Esophagus muscularis mucosa (tissue), 4 donors: ENCODE measurements around the gene ARHGEF10L. TPM values are rescaled to one million over a fixed set of nuclear protein-coding genes. Genes with fewer than 3 reads are reported as not detected.
A peak's percentile ranks its signal among the peaks of the same experiment; 100 is the strongest.

Source experiments
- DNase-seq: peaks from one replicate; pipeline ENCODE4 v3.0.0-alpha.2; 2017; ENCODE audit errors: extremely low spot score
- H3K27ac ChIP-seq, 4 donors: fragments of 200-600 bp; sonication (generic); replicated peaks in 1 of 4; 1 replicate in 3 of 4; 2 replicates in 1 of 4; pipeline ENCODE4 v1.5.1; 2016 to 2019; ENCODE audit warnings: mild to moderate bottlenecking in 1 of 4
- H3K27me3 ChIP-seq, 4 donors: fragments of 200-600 bp; sonication (generic); one replicate each; pipeline versions ENCODE4 v1.5.1 to v1.6.0; 2016 to 2019
- H3K36me3 ChIP-seq, 4 donors: fragments of 200-600 bp; sonication (generic); one replicate each; pipeline ENCODE4 v1.5.1; 2016 to 2019
- H3K4me1 ChIP-seq, 4 donors: fragments of 200-600 bp; sonication (generic); one replicate each; pipeline ENCODE4 v1.5.1; 2016 to 2019
- H3K4me3 ChIP-seq, 4 donors: fragments of 200-600 bp; sonication (generic); 1 replicate in 2 of 4; 2 replicates in 2 of 4; pipeline ENCODE4 v1.5.1; 2016 to 2019; ENCODE audit warnings: mild to moderate bottlenecking in 4 of 4, moderate library complexity in 1 of 4
- H3K9me3 ChIP-seq, 4 donors: fragments of 200-600 bp; sonication (generic); 1 replicate in 3 of 4; 2 replicates in 1 of 4; pipeline ENCODE4 v1.5.1; 2016 to 2019
- EP300 ChIP-seq: sonication (generic); formaldehyde crosslinking; IDR thresholded peaks from one replicate; pipeline ENCODE4 v1.6.1; 2017; ENCODE audit warnings: antibody characterized with exemption
- POLR2A ChIP-seq: fragments of 450-650 bp; IDR thresholded peaks from one replicate; pipeline ENCODE4 v1.6.1; 2017; ENCODE audit warnings: antibody characterized with exemption, moderate library complexity, mild to moderate bottlenecking, low read depth
- POLR2AphosphoS5 ChIP-seq, 2 donors: sonication (generic); formaldehyde crosslinking; IDR thresholded peaks; one replicate each; pipeline ENCODE4 v1.6.1; 2017; ENCODE audit warnings: antibody characterized with exemption in 2 of 2
- WGBS: methylation state at CpG from one replicate; pipeline ENCODE4 v1.1.5; 2018; 5-methylcytosine and 5-hydroxymethylcytosine counted together
- intact Hi-C: fragments of 100-400 bp; cut with DNase I; formaldehyde crosslinking; loops from one replicate; pipeline ENCODE4 v1.15.1; 2023
- total RNA-seq, 4 donors: library from RNA; depleted of rRNA; stranded (reverse); fragments of >200 nt; gene quantifications; one replicate each; pipeline versions ENCODE4 v1.1.0 to v1.2.1, GENCODE V29; 2016
- TF ChIP-seq, protein P1 (sequence below), 3 experiments: fragments of 200-600 bp in 2 of 3; fragments of 450-650 bp in 1 of 3; sonication (generic) in 2 of 3; IDR thresholded peaks; one replicate each; pipeline ENCODE4 v1.5.1; 2017 to 2019; ENCODE audit warnings: antibody characterized with exemption in 3 of 3, mild to moderate bottlenecking in 2 of 3, moderate library complexity in 1 of 3

The ARHGEF10L gene
- total RNA-seq, 4 donors from 2014 or later, result 46.6 to 93.0 (median 66.9) TPM

DNA sequence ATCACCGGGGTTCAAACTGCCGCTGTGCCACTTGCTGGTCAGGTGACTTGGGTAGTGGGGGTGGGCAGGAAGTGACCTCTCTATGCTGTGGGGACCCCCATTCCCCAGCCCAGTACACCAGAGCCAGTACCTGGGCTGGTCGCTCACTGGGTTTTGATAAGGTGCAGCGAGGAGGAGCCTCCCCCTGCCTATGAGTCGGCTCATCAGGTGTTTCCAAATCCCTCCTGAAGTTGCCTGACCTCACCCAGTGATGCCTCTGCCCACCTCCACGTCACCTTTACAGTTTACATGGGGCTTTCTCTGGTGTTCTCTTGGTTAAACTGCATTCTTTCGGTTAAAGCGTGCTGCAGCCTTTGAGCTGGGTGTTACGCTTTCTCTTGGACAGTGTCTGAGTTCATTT lies 58.2 kb downstream of the ARHGEF10L start:
- Histone ChIP-seq H3K27me3 (no peaks in the 10 kb centered on the region), H3K4me1 (peaks cover 45 to 92% (median 65%) of the 10 kb centered on the region in 4 donors), H3K4me3 (no peak overlapping the region), H3K27ac (peak overlapping the region; percentile 18 to 64 (median 32)), H3K36me3 (peaks cover 0 to 21% (median 3%) of the 10 kb centered on the region in 4 donors), H3K9me3 (no peaks in the 10 kb centered on the region)
- no peak for DNase-seq
- TF ChIP-seq, protein P1, sequence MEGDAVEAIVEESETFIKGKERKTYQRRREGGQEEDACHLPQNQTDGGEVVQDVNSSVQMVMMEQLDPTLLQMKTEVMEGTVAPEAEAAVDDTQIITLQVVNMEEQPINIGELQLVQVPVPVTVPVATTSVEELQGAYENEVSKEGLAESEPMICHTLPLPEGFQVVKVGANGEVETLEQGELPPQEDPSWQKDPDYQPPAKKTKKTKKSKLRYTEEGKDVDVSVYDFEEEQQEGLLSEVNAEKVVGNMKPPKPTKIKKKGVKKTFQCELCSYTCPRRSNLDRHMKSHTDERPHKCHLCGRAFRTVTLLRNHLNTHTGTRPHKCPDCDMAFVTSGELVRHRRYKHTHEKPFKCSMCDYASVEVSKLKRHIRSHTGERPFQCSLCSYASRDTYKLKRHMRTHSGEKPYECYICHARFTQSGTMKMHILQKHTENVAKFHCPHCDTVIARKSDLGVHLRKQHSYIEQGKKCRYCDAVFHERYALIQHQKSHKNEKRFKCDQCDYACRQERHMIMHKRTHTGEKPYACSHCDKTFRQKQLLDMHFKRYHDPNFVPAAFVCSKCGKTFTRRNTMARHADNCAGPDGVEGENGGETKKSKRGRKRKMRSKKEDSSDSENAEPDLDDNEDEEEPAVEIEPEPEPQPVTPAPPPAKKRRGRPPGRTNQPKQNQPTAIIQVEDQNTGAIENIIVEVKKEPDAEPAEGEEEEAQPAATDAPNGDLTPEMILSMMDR (IDR thresholded peaks at IDR 0.05), result no peak
- TF ChIP-seq POLR2A (no peak), EP300 (no peak), POLR2AphosphoS5 (IDR thresholded peaks at IDR 0.05) (no peak)
- 98% methylated on average over 6 of the region's 9 CpGs for WGBS
- intact Hi-C loops, result no loop called here

DNA sequence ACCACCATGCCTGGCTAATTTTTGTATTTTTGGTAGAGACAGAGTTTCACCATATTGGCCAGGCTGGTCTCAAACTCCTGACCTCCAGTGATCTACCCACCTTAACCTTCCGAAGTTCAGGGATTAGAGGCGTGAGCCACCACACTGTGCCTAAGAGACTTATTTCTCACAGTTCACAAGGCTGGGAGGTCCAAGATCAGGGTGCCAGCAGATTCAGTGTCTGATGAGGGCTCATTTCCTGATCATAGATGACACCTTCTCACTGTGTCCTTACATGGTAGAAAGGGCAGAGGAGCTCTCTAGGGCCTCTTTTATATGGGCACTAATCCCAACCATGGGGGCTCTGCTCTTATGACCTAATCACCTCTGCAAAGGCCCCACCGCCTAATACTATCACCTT lies 58.8 kb downstream of the ARHGEF10L start:
- DNase-seq, result no peak
- Histone ChIP-seq H3K4me3 (no peak overlapping the region), H3K9me3 (no peaks in the 10 kb centered on the region), H3K27ac (peak overlapping the region in 3 of 4 donors; percentile 18 to 64 (median 40)), H3K4me1 (peaks cover 43 to 95% (median 71%) of the 10 kb centered on the region in 4 donors), H3K36me3 (peaks cover 0 to 19% (median 4%) of the 10 kb centered on the region in 4 donors), H3K27me3 (no peaks in the 10 kb centered on the region)
- intact Hi-C loops, result no loop called here
- TF ChIP-seq, protein P1 (IDR thresholded peaks at IDR 0.05), result no peak
- TF ChIP-seq POLR2A (no peak), EP300 (no peak), POLR2AphosphoS5 (IDR thresholded peaks at IDR 0.05) (no peak)
- 97% methylated on average over 3 of the region's 3 CpGs for WGBS

DNA sequence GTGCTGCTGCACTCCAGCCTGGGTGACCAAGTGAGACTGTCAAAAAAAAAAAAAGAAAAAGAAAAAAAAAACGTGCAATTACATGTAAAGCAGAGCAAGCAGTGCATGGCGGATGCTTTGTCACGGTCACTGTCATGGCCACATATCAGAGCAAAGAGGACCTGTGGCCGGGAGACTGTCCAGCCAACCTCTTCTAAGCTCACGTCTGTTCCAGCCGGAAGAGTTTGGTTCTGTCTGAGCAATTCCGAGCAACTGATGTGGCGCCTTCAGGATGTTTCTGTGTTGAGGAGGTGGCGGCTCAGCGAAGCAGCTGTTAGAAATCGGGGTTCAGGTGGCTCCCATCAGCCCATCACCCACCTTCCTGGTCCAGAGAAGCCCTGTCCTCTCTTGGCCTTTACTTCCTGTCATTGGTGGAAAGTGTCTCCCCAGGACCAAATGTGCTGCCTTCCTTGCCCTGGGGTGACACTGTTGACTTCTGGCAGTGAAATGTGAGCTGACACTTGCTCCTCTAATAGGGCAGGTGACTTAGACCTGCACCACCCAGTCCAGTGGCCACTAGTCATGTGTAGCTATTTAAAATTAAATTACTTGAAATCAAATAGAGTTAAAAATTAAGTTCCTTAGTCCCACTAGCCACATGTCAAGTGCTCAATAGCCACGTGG lies 59.9 kb downstream of the ARHGEF10L start:
- peaks cover 31 to 88% (median 64%) of the 10 kb centered on the region in 4 donors for H3K4me1 ChIP-seq
- 94% methylated on average over 12 of the region's 12 CpGs for WGBS
- intact Hi-C loops, result no loop called here
- TF ChIP-seq, protein P1 (IDR thresholded peaks at IDR 0.05), result no peak
- no peak for TF ChIP-seq EP300
- TF ChIP-seq POLR2AphosphoS5 (IDR thresholded peaks at IDR 0.05), result no peak
- no peak for TF ChIP-seq POLR2A
- H3K9me3 ChIP-seq, result no peaks in the 10 kb centered on the region
- DNase-seq, result no peak
- H3K4me3 ChIP-seq, result no peak overlapping the region
- peaks cover 0 to 22% (median 10%) of the 10 kb centered on the region in 4 donors for H3K36me3 ChIP-seq
- H3K27me3 ChIP-seq, result no peaks in the 10 kb centered on the region
- H3K27ac ChIP-seq, result peak overlapping the region in 3 of 4 donors; percentile 1 to 64 (median 47)

DNA sequence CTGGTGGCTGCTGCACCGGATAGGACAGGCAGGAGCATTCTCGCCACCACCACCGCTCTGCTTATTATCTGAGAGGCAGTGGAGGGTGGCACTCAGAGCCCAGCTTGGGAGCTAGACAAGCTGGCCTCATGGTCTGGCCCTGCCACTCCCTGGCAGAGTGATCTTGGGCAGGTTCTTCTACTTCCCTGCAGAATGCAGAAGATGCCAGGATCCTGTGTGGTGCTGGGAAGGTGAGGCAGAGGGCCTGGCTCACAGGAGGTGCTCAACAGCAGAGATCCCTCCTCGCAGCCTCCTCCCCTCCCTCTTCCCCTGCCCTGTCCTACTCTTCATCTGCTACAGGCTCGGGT lies 60.4 kb downstream of the ARHGEF10L start:
- no peak for TF ChIP-seq EP300
- TF ChIP-seq, protein P1 (IDR thresholded peaks at IDR 0.05), result no peak
- TF ChIP-seq POLR2A, result no peak
- TF ChIP-seq POLR2AphosphoS5 (IDR thresholded peaks at IDR 0.05), result no peak
- Histone ChIP-seq H3K4me3 (no peak overlapping the region), H3K9me3 (no peaks in the 10 kb centered on the region), H3K4me1 (peaks cover 26 to 88% (median 61%) of the 10 kb centered on the region in 4 donors), H3K27ac (peak overlapping the region; percentile 1 to 64 (median 39)), H3K36me3 (peaks cover 0 to 25% (median 12%) of the 10 kb centered on the region in 4 donors), H3K27me3 (no peaks in the 10 kb centered on the region)
- intact Hi-C loops, result no loop called here
- 66% methylated on average over 3 of the region's 5 CpGs for WGBS
- DNase-seq, result no peak

DNA sequence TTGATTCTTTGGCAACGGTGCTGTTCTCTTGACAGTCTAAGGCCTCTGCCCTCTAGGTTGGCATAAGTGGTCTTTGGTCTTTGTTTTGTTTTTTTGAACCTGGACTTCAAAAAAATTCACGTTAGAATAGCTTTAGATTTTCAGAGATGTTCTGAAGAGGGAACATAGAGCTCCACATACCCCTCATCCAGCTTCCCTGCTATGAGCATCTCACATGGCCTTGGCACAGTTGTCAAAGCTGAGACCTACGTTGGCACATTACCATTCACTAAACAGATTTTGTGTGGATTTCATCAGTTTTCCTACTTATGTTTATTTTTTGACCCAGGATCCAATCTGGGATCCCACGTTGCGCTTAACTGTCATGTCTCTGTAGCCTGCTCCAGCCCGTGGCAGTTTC lies 60.8 kb downstream of the ARHGEF10L start:
- DNase-seq, result no peak
- 82% methylated on average over 6 of the region's 6 CpGs for WGBS
- TF ChIP-seq, protein P1 (IDR thresholded peaks at IDR 0.05), result no peak
- TF ChIP-seq POLR2A, result no peak
- TF ChIP-seq POLR2AphosphoS5 (IDR thresholded peaks at IDR 0.05), result no peak
- no peak for TF ChIP-seq EP300
- intact Hi-C loops, result no loop called here
- Histone ChIP-seq H3K27ac (peak overlapping the region; percentile 1 to 64 (median 39)), H3K4me1 (peaks cover 30 to 88% (median 61%) of the 10 kb centered on the region in 4 donors), H3K27me3 (no peaks in the 10 kb centered on the region), H3K9me3 (no peaks in the 10 kb centered on the region), H3K4me3 (no peak overlapping the region), H3K36me3 (peaks cover 0 to 27% (median 12%) of the 10 kb centered on the region in 4 donors)
